GM12875 (cell line): ENCODE data around the gene PLXNA4.

Experiments used
- H3K4me3 ChIP-seq: one replicate; pipeline ENCODE4 v1.5.1; 2011; ENCODE audit warnings: low read depth, low read length, control low read depth
- TF ChIP-seq, protein P1 (sequence below): IDR thresholded peaks from 2 replicates; pipeline ENCODE4 v1.5.1; 2011; ENCODE audit warnings: low read depth, mild to moderate bottlenecking, control low read depth, inconsistent platforms, low read length, moderate library complexity, borderline replicate concordance; ENCODE audit not compliant: insufficient read depth

PLXNA4 gene

DNA sequence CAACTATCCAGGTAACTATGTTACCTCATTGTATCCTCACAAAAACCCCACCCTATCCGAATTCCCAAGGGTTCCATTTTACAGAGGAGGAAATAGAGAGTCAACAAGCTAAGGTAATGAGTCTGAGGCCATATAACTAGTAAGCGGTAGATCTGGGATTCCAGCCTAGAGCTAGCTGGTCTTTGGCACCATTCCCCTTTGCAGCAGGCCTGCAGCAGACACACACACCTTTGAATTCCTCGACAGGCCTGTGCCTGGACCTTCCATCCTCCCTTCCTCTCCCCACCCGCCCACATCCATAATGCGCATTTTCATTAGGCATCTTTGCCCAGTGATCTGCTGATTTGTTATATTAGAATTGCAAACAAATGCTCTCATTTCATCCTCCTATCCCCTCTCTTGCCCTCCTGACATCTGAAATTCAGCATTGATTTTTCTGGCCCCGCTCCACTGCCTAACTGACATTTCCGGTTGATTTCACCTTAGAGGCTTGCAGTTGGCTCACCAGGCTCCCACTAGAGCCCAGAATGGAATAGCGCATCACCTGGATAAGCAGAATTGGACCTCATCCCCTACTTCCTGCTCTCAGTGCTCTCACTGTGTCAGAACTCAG, 129.5 kb downstream of the PLXNA4 start:
- TF ChIP-seq, protein P1, sequence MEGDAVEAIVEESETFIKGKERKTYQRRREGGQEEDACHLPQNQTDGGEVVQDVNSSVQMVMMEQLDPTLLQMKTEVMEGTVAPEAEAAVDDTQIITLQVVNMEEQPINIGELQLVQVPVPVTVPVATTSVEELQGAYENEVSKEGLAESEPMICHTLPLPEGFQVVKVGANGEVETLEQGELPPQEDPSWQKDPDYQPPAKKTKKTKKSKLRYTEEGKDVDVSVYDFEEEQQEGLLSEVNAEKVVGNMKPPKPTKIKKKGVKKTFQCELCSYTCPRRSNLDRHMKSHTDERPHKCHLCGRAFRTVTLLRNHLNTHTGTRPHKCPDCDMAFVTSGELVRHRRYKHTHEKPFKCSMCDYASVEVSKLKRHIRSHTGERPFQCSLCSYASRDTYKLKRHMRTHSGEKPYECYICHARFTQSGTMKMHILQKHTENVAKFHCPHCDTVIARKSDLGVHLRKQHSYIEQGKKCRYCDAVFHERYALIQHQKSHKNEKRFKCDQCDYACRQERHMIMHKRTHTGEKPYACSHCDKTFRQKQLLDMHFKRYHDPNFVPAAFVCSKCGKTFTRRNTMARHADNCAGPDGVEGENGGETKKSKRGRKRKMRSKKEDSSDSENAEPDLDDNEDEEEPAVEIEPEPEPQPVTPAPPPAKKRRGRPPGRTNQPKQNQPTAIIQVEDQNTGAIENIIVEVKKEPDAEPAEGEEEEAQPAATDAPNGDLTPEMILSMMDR = no peak
- no peak overlapping the region for H3K4me3 ChIP-seq

DNA sequence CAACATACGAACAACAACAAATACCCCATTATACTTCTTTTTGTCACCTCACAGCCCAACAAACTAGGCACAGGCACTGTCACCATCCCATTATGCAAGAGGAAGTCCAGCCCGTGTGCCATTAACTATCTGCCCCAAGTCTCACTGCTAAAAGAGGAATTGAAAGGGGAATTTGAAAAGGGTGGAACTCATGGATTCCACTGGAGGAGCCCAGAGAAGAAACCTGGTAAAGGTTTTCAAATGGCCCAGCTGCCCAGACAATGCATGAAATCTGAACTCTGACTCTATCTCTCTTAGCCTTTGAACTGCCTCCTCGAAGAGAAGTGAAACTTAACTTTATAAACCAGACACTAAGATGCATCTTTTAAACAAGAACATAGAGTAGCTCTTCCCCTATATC, 130.0 kb downstream of the PLXNA4 start:
- TF ChIP-seq, protein P1 = no peak
- no peak overlapping the region for H3K4me3 ChIP-seq

- H3K4me3 ChIP-seq = no peak overlapping the region
- TF ChIP-seq, protein P1 = no peak
These were observed 132.3 kb downstream of the PLXNA4 start for GRCh38 chr7:132443761-132444520.

DNA sequence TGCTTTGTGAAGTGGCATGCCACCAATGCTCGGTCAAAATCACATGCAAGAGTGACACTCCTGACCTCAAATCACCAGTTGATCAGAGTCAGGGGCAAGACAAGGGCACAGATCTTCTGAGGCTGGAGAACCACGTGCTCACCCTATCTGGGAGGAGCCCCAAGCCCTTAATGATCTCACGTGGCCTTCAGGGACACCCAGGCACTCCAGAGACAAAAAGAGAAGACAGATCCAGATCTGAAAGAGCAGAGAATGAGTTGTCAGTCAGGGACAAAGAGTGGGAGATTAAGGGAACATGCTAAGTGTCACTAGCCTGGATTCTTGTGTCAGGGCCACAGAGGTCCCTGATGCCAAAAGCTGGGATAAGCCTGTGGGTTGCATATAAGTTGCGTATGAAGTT, 134.3 kb downstream of the PLXNA4 start:
- H3K4me3 ChIP-seq = no peak overlapping the region
- TF ChIP-seq, protein P1 = no peak

GRCh38 chr7:132440151-132440550, 136.1 kb downstream of the PLXNA4 start:
- TF ChIP-seq, protein P1 = no peak

GRCh38 chr7:132438926-132439325, 137.3 kb downstream of the PLXNA4 start:
- TF ChIP-seq, protein P1 = no peak
- no peak overlapping the region for H3K4me3 ChIP-seq

More at GRCh38 chr7:132440151-132440550, 136.1 kb downstream of the PLXNA4 start:
- no peak overlapping the region for H3K4me3 ChIP-seq

DNA sequence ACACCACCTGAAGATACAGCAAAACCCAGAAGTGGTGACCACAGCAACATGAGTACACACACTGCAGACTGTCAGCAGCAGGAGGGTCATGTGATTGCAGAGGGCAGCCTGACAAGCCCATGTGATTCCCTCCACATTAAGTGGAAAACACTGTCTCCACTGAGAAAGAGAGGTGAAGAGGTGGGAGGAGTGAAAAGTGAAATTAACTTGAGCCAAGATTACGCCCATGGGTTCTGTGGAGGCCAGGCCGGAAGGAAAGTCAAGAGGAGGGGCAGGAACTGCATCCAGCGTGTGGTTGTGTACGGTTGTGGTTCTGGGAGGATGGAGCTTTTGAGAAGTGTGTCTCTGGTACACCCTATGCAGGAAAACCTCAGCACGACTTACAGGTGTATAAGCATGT, 138.5 kb downstream of the PLXNA4 start:
- H3K4me3 ChIP-seq = no peak overlapping the region
- TF ChIP-seq, protein P1 = no peak
